ENCODE data around the gene NCMAP. TPM values are rescaled to one million over a fixed set of nuclear protein-coding genes. Genes with fewer than 3 reads are reported as not detected.

The NCMAP gene
- total and polyA plus RNA-seq, 10 donors: 0.03 to 0.22 (median 0.10) TPM; not detected in 5

- Histone ChIP-seq H3K36me3 (peaks cover 3 to 36% (median 28%) of the 10 kb centered on the region in 6 donors), H3K9me3 (no peaks in the 10 kb centered on the region), H3K27me3 (replicated peaks in 1 of 7) (no peaks in the 10 kb centered on the region), H3K4me1 (peaks cover 24 to 60% (median 36%) of the 10 kb centered on the region in 6 donors), H3K27ac (peak overlapping the region; percentile 73 to 100 (median 99)), H3K4me3 (peak overlapping the region; percentile 73 to 96 (median 91))
- DNase-seq: peak; percentile 94
- intact Hi-C loops (cut with DNase I; ENCODE audit: low total_unique reads): no loop called here
- TF ChIP-seq CTCF (IDR thresholded peaks at IDR 0.05 in 8 of 11, conservative IDR thresholded peaks at IDR 0.05 in 3 of 11) (no peak), POLR2AphosphoS5 (IDR thresholded peaks at IDR 0.05) (no peak), POLR2A (IDR thresholded peaks at IDR 0.05) (no peak)
- WGBS, 5 donors: 0 to 1% (median 0%) methylated on average over 25 to 53 of the region's 53 CpGs
Measured at GRCh38 chr1:24643363-24644099, 87.6 kb downstream of the NCMAP start.

DNA sequence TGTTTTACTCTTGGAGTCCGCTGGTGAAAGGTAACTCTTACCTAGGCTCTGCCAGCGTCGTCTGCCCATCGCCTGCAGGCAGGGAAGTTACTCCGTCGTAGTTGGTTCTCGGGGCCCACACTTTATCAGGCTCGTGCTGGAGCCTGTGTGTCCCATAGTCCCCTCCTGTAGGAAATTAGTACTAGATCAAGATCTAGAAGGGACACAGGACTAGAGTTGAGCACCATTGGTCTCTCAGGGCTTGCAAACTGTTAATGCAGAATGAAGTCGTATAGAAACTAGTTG lies 88.2 kb downstream of the NCMAP start:
- H3K4me3 ChIP-seq: peak overlapping the region; percentile 73 to 96 (median 91)
- TF ChIP-seq POLR2A (IDR thresholded peaks at IDR 0.05) (no peak), CTCF (IDR thresholded peaks at IDR 0.05 in 8 of 11, conservative IDR thresholded peaks at IDR 0.05 in 3 of 11) (no peak), POLR2AphosphoS5 (IDR thresholded peaks at IDR 0.05) (no peak)
- intact Hi-C loops (cut with DNase I; ENCODE audit: low total_unique reads): no loop called here
- H3K9me3 ChIP-seq: no peaks in the 10 kb centered on the region
- 0 to 1% (median 1%) methylated on average over 9 of the region's 9 CpGs for WGBS, 5 donors
- H3K36me3 ChIP-seq: peaks cover 3 to 42% (median 33%) of the 10 kb centered on the region in 6 donors
- H3K4me1 ChIP-seq: peaks cover 24 to 60% (median 36%) of the 10 kb centered on the region in 6 donors
- DNase-seq: peak; percentile 76
- H3K27me3 ChIP-seq (replicated peaks in 1 of 7): no peaks in the 10 kb centered on the region
- H3K27ac ChIP-seq: peak overlapping the region; percentile 73 to 100 (median 99)

DNA sequence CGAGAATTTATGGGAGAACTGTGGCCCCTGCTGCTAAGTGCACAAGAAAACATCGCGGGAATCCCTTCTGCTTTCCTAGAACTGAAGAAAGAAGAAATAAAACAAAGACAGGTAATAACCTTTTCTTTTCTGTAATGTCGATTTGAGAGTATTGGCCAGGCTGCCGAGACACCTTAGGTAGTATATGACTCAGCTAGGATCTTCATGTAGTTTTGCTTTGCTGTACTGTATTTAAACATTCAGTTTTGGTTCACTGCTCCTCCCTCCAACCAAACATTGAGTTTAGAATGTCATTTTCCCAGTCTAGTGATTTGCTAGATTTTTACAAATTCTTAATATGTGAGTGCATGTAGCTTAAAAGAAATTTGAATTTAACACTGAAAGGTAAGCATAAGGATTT lies 93.0 kb downstream of the NCMAP start:
- H3K4me3 ChIP-seq: no peak overlapping the region
- intact Hi-C loops (cut with DNase I; ENCODE audit: low total_unique reads): no loop called here
- no peak overlapping the region for H3K27ac ChIP-seq
- no peak for DNase-seq
- 89 to 94% (median 93%) methylated on average over 5 of the region's 5 CpGs for WGBS, 5 donors
- peaks cover 9 to 90% (median 82%) of the 10 kb centered on the region in 6 donors for H3K36me3 ChIP-seq
- H3K4me1 ChIP-seq: peaks cover 17 to 43% (median 27%) of the 10 kb centered on the region in 6 donors
- H3K9me3 ChIP-seq: no peaks in the 10 kb centered on the region
- no peak for TF ChIP-seq POLR2AphosphoS5 (IDR thresholded peaks at IDR 0.05)
- TF ChIP-seq CTCF (IDR thresholded peaks at IDR 0.05 in 8 of 11, conservative IDR thresholded peaks at IDR 0.05 in 3 of 11): no peak
- no peak for TF ChIP-seq POLR2A (IDR thresholded peaks at IDR 0.05)
- H3K27me3 ChIP-seq (replicated peaks in 1 of 7): no peaks in the 10 kb centered on the region

- Histone ChIP-seq H3K27ac (no peak overlapping the region), H3K36me3 (peaks cover 6 to 100% (median 100%) of the 10 kb centered on the region in 6 donors), H3K27me3 (replicated peaks in 1 of 7) (no peaks in the 10 kb centered on the region), H3K9me3 (no peaks in the 10 kb centered on the region), H3K4me3 (no peak overlapping the region), H3K4me1 (peaks cover 0 to 31% (median 2%) of the 10 kb centered on the region in 6 donors)
- TF ChIP-seq POLR2A (IDR thresholded peaks at IDR 0.05): no peak
- no peak for TF ChIP-seq CTCF (IDR thresholded peaks at IDR 0.05 in 8 of 11, conservative IDR thresholded peaks at IDR 0.05 in 3 of 11)
- TF ChIP-seq POLR2AphosphoS5 (IDR thresholded peaks at IDR 0.05): no peak
- DNase-seq: no peak
- intact Hi-C loops (cut with DNase I; ENCODE audit: low total_unique reads): no loop called here
- 94 to 99% (median 96%) methylated on average over 13 of the region's 13 CpGs for WGBS, 5 donors
Measured at GRCh38 chr1:24652382-24652781, 96.5 kb downstream of the NCMAP start.

All from spleen (tissue), 11 donors.